GM19324 (cell line): ENCODE results near the gene MAPK11.
"Not testable (repeated sequence)": the region's sequence is repeated elsewhere in the genome, so short reads cannot be mapped to it uniquely, and the experiment has no call there.

ENCODE experiments used
- ATAC-seq: cut with Tn5 transposase; IDR thresholded peaks from one replicate; pipeline ENCODE4 v1.9.1; 2021; ENCODE audit warnings: mild to moderate bottlenecking, moderate library complexity; ENCODE audit not compliant: unreplicated experiment, low FRiP score

The MAPK11 gene

GRCh38 chr22:50280022-50280707, 10.0 kb upstream of the MAPK11 start:
- ATAC-seq: no peak

GRCh38 chr22:50278956-50279619, 8.9 kb upstream of the MAPK11 start:
- no peak for ATAC-seq

- no peak for ATAC-seq
Measured at GRCh38 chr22:50278461-50278860, 8.3 kb upstream of the MAPK11 start.

- no peak for ATAC-seq
Measured at GRCh38 chr22:50277761-50278160, 7.6 kb upstream of the MAPK11 start.

GRCh38 chr22:50276143-50276542, 6.0 kb upstream of the MAPK11 start:
- ATAC-seq: peak; percentile 46

GRCh38 chr22:50275181-50276055, 5.2 kb upstream of the MAPK11 start:
- no peak for ATAC-seq

- no peak for ATAC-seq
Measured at GRCh38 chr22:50274771-50275170, 4.6 kb upstream of the MAPK11 start.

GRCh38 chr22:50274311-50274710, 4.1 kb upstream of the MAPK11 start:
- no peak for ATAC-seq

GRCh38 chr22:50273781-50274180, 3.6 kb upstream of the MAPK11 start:
- not testable (repeated sequence) for ATAC-seq

GRCh38 chr22:50273352-50273751, 3.2 kb upstream of the MAPK11 start:
- not testable (repeated sequence) for ATAC-seq

- no peak for ATAC-seq
Measured at GRCh38 chr22:50272044-50272802, 2.0 kb upstream of the MAPK11 start.

GRCh38 chr22:50271519-50271970, 1.4 kb upstream of the MAPK11 start:
- no peak for ATAC-seq

GRCh38 chr22:50270666-50271394, 650 bp upstream of the MAPK11 start:
- ATAC-seq: no peak

- no peak for ATAC-seq
Measured at GRCh38 chr22:50269573-50269969, 609 bp downstream of the MAPK11 start.

- ATAC-seq: no peak
Measured at GRCh38 chr22:50268655-50269113, 1.5 kb downstream of the MAPK11 start.

GRCh38 chr22:50267591-50268390, 2.4 kb downstream of the MAPK11 start:
- no peak for ATAC-seq

GRCh38 chr22:50266994-50267393, 3.2 kb downstream of the MAPK11 start:
- no peak for ATAC-seq

- no peak for ATAC-seq
Measured at GRCh38 chr22:50264946-50265669, 5.1 kb downstream of the MAPK11 start.
